GM19099 (cell line): ENCODE data around the gene RGS5.

Source experiments
- POLR2A ChIP-seq: IDR thresholded peaks from 3 replicates; pipeline ENCODE4 v1.6.1; 2011; ENCODE audit warnings: low read depth; ENCODE audit not compliant: insufficient read length; ENCODE audit errors: extremely low read depth

RGS5 gene

GRCh38 chr1:163163881-163164582 is 38.7 kb downstream of the RGS5 start:
- no peak for TF ChIP-seq POLR2A

DNA sequence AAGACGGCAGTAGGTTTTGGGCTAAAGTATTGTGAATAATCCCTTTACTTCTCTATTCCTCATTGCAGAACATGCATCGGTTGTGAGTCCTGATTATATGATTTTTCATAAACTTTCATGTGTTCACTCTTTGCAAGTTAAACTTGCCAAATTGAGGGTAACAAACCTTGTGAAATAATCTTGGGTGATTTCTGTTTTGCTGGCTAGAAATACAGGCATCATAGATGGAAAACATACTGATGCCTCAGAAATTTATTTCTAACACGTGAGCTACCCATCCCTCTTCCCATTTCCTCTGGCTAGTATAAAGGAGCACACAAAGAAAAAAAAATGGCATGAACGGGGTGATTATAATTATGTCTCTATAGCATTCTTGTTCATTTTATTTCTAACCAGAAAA is 39.6 kb downstream of the RGS5 start:
- no peak for TF ChIP-seq POLR2A

GRCh38 chr1:163162381-163162914 is 40.3 kb downstream of the RGS5 start:
- no peak for TF ChIP-seq POLR2A

- TF ChIP-seq POLR2A: no peak
Measured at GRCh38 chr1:163161841-163162240, 40.9 kb downstream of the RGS5 start.

- TF ChIP-seq POLR2A: no peak
Measured at GRCh38 chr1:163161337-163161736, 41.4 kb downstream of the RGS5 start.

- TF ChIP-seq POLR2A: no peak
Measured at GRCh38 chr1:163155606-163156005, 47.1 kb downstream of the RGS5 start.

DNA sequence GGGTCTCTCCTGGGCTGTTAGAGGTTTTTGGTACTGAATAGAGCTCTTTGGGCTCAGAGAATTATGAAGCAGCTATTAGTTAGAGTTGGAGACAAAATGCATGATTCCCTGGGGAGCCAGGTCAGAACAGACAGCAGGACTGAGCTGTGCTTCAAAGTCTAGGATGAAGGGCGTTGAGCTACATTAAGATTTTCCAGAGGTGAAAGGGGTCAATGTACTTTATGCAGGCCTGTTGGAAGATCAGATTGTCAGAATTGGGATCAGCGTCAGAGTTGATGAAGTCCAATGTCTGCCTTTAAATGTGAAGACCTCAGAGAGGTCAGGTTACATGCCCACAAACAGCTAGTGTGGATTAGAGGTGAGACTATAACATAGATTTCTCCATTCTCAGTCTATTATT is 53.8 kb downstream of the RGS5 start:
- no peak for TF ChIP-seq POLR2A

GRCh38 chr1:163147019-163147418 is 55.7 kb downstream of the RGS5 start:
- TF ChIP-seq POLR2A: no peak

DNA sequence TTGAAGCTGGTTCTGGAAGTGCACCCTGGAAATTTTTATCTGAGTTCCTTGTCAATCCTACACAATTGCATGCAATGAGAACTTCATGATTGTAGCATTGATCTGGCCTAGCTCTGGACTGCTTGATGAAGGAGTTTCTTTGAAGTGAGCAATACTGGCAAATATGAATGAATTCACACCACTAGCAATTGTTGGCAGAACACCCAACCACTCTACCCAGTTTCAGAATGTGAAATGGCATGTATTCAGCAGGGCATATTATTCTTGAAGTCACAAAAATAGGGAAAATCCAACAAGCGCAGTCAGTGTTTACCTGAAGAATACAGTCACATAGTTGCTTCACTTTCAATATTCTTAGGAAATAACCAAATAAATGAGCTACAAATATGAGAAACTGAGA is 57.3 kb downstream of the RGS5 start:
- no peak for TF ChIP-seq POLR2A

DNA sequence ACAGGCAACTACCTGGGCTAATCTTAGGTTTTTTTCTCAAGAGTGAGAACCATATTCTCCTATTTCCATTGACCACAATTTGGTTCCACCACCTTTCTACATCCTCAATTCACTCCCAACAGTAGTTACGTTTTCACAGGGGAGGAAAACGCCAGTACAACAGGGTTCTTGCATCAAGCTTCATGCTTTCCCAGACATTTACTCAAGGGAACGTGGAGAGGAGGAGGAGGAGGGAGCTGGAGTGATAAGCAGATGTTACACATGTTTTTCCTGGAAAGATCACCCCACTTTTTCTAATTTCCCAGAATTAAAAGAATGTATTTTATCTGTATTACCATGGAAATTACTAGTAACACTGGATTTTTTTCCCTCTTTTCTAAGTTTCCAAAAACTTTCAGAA is 58.3 kb downstream of the RGS5 start:
- no peak for TF ChIP-seq POLR2A

DNA sequence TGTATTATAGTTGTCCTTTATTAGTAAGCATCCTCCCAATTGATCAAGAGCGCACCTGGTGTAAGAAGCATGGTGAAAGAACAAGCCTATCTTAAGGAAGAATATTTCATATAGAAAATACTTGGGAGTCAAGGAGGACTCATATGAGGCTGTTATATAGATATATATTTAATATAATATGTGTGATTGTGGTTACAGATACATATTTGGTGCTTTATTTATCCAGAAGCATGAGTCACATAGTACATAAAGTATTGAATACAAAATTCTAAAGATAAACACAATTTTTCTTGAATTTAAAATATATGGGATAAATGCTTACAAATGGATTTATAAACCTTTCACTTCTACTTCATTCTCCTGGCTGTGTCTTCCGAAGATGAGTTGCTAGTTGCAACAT is 60.6 kb downstream of the RGS5 start:
- no peak for TF ChIP-seq POLR2A

DNA sequence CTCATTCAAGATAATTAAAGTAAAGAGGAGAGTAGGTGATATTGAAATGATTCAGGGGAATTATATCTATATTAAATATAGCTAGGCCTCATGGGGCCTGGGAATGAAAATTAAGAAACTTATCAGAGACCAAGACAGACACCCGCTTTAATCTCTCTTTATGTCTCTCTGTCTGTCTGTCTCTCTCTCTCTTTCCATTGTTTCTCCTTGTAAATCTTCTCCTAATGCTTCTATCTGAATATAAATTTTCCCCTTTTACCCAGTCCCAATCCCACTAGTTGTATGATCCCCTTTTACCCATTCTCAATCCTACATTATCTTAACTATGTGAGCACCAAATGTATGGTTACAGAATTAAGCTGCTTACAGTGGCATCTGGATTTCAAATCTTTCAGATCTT is 61.2 kb downstream of the RGS5 start:
- no peak for TF ChIP-seq POLR2A

DNA sequence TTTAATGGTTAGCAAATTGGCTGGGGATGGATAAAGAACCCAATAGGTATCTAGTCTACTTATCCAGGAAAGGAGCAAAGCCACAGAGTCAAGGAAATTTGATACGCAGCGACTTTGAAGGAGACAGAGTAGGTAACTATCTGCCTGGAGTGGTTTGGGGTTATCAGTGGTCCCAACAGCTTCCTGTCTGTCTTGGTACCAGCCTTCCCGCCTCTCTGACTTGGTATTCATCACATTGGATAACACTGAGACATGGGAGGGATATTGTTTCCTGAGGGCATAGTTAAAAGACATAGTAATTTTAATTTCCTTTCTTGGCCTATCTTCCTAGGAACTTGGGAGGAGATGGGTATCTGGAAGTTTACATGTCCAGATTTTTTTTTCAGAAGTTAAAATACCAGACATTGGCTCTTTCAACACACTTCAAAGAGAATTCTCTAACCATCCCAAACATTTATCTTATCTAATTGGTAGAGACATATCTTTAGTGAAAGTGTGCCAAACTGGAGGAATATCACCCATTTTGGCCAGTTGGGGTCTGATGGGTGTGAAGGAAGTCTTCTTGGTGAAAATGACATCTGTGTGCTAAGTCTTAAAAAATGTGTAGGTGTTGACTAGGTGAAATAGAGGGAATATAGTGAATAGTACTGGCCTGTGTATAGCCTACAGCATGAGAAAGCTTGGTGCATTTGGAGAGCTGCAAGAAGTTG is 65.0 kb downstream of the RGS5 start:
- TF ChIP-seq POLR2A: no peak

DNA sequence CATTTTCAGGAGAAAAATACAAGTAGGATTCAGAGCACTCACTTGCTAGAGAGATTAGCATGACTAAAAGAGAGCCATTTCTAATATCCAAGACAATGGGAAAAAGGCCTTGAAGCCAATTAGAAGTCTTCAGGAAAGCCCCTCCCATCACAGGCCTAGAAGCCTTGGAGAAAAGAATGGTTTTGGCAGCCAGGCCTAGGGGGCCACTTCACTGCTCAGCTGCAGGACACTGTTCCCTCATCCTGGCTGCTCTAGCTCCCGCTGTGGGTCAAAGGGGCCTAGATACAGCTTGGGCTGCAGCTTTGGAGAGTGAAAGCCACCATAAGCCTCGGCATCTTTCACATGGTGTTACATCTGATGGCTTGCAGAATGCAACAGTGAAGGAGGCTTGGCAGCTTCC is 70.7 kb downstream of the RGS5 start:
- TF ChIP-seq POLR2A: no peak

DNA sequence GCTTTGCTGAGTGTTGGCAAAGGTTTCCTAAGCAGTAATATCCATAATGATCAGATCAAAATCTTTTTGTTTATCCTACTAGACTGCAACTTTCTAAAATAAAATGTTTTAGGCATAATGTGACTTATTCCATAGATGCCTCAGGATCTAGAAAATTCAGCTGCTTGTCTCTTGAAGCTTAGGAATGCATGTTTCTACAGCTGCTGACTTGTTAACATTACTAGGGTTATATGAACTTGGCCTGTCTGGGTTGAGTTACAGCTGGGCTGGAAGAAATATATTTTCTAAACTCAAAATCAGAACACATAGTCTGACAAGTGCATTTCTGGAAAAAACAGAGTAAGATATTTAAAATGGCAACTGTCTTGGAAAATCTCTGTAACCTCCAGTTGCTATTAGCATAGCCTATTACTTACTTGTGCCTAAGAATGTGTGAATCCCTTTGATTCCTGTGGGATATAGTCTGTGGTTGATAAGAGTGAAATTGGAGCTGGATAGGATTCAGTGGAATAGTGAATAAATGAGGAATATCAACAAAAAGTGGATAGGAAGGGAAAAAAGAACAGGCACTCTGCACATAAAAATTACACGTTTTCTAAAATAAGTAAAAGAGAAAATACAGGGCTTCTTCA is 72.4 kb downstream of the RGS5 start:
- no peak for TF ChIP-seq POLR2A

DNA sequence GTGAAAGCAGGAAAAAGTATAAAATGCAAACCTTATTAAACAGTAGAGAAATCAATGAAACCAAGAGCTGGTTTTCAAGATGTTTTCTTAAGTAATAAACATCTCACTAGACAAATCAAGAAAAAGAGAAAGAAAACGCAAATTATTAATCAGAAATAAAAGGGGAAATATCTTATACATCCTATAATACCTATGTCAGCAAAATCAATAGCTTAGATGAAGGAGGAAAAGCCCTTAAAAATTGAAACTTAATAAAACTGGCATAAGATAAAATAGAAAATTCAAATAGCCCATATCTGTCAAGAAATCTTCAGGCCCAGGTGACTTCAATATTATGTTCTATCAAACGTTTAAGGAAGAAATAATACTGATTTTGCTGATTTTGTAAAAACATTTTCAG is 74.4 kb downstream of the RGS5 start:
- TF ChIP-seq POLR2A: no peak
